K562 (cell line): Measurements from ENCODE around the gene FAM162B. TPM values are rescaled to one million over a fixed set of nuclear protein-coding genes. Genes with fewer than 3 reads are reported as not detected.

Source experiments
- ATAC-seq: fragments of 200-7000 bp; cut with Tn5 transposase; 3 replicates; pipeline ENCODE4 v1.9.1; 2020; ENCODE audit warnings: moderate library complexity
- BruUV-seq: library from RNA; stranded (reverse); fragments of 400-500 nt; replicated peaks from 2 replicates; lab custom pipeline; 2021; lab: Mats Ljungman, UMichigan
- CTCF ChIA-PET: fragments of 300-600 bp; formaldehyde crosslinking; extraction: SDS; loops from one replicate; lab custom pipeline; 2021; ENCODE audit warnings: low intra/inter-chr PET ratio; lab: Yijun Ruan, JAX
- POLR2A ChIA-PET: fragments of 300-600, 350-650 bp; sonication (Branson Sonifier 250); formaldehyde crosslinking; extraction: SDS; loops from one replicate; lab custom pipeline; 2021; ENCODE audit warnings: antibody characterized with exemption, inconsistent platforms; lab: Yijun Ruan, JAX
- DNase-seq, 4 experiments: peaks; one replicate each; pipeline versions ENCODE4 v3.0.0 to v3.0.0-alpha.2; 2011 to 2018; ENCODE audit warnings: low spot score in 3 of 4, mixed read lengths in 3 of 4; ENCODE audit errors: extremely low read depth in 1 of 4
- FAIRE-seq: peaks from 2 replicates; lab custom pipeline; 2011; peaks lifted over from hg19 to GRCh38; lab: Jason Lieb, UNC
- H2AFZ ChIP-seq: 2 replicates; pipeline ENCODE4 v1.6.0; 2011; ENCODE audit warnings: low read depth, low read length, control low read depth, inconsistent platforms
- H3K27ac ChIP-seq: fragments of 200-600 bp; 3 replicates; pipeline ENCODE4 v1.8.0; 2011; ENCODE audit warnings: low read depth, mild to moderate bottlenecking, control low read depth, inconsistent platforms, low read length, moderate library complexity, mixed read lengths; ENCODE audit errors: extremely low read depth
- H3K27me3 ChIP-seq, 2 experiments: fragments of 300-600 bp in 1 of 2; 2 replicates in 1 of 2; 3 replicates in 1 of 2; pipeline versions ENCODE4 v1.6.0 to v1.8.0; 2011; ENCODE audit warnings: inconsistent platforms in 2 of 2, low read length in 2 of 2, mild to moderate bottlenecking in 1 of 2, mixed read lengths in 1 of 2, moderate library complexity in 1 of 2; ENCODE audit not compliant: control insufficient read depth in 2 of 2, insufficient read depth in 2 of 2
- H3K36me3 ChIP-seq: fragments of 300-600 bp; 3 replicates; pipeline ENCODE4 v1.8.0; 2011; ENCODE audit warnings: mild to moderate bottlenecking, low read length, inconsistent platforms; ENCODE audit not compliant: control insufficient read depth, insufficient read depth
- H3K4me1 ChIP-seq, 2 experiments: fragments of 200-600 bp in 1 of 2; replicated peaks in 1 of 2; 2 replicates in 1 of 2; 3 replicates in 1 of 2; pipeline versions ENCODE4 v1.5.1 to v1.8.0; 2011; ENCODE audit warnings: inconsistent platforms in 2 of 2, low read length in 2 of 2, mild to moderate bottlenecking in 1 of 2, mixed read lengths in 1 of 2, moderate library complexity in 1 of 2; ENCODE audit not compliant: control insufficient read depth in 2 of 2, insufficient read depth in 2 of 2
- H3K4me2 ChIP-seq: 2 replicates; pipeline ENCODE4 v1.6.1; 2011; ENCODE audit warnings: low read length, control low read depth, inconsistent platforms, mixed read lengths; ENCODE audit not compliant: insufficient read depth
- H3K4me3 ChIP-seq: fragments of 200-600 bp; sonication (generic), shearing (Covaris generic); 2 replicates; pipeline ENCODE4 v1.5.1; 2016; ENCODE audit warnings: control low read depth, inconsistent platforms
- H3K79me2 ChIP-seq: fragments of 200-600 bp; 3 replicates; pipeline ENCODE4 v1.8.0; 2011; ENCODE audit warnings: low read length, inconsistent platforms; ENCODE audit not compliant: control insufficient read depth, insufficient read depth
- H3K9ac ChIP-seq, 2 experiments: 2 replicates each; pipeline versions ENCODE4 v1.6.0 to v1.6.1; 2011; ENCODE audit warnings: low read depth in 2 of 2, low read length in 2 of 2, control low read depth in 1 of 2, inconsistent platforms in 1 of 2, mild to moderate bottlenecking in 1 of 2, mixed read lengths in 1 of 2; ENCODE audit not compliant: insufficient read depth in 1 of 2
- H3K9me1 ChIP-seq: one replicate; pipeline ENCODE4 v1.6.0; 2011; ENCODE audit warnings: inconsistent platforms, mild to moderate bottlenecking, low read length, moderate library complexity; ENCODE audit not compliant: control insufficient read depth, insufficient read depth
- H3K9me3 ChIP-seq: replicated peaks from 2 replicates; pipeline ENCODE4 v1.5.1; 2011; ENCODE audit warnings: low read depth, low read length, inconsistent platforms; ENCODE audit not compliant: control insufficient read depth, insufficient read depth
- H4K20me1 ChIP-seq: replicated peaks from 2 replicates; pipeline ENCODE4 v1.6.1; 2011; ENCODE audit warnings: low read length, inconsistent platforms, mixed read lengths; ENCODE audit not compliant: control insufficient read depth, insufficient read depth
- MTF1 ChIP-seq: fragments of 250-450 bp; sonication (Bioruptor Pico); IDR thresholded peaks from 2 replicates; pipeline ENCODE4 v1.9.0; 2021; ENCODE audit warnings: moderate library complexity, mild to moderate bottlenecking, inconsistent platforms, borderline replicate concordance
- TEAD1 ChIP-seq, 2 experiments: fragments of 450-650 bp in 1 of 2; sonication (generic) in 1 of 2; formaldehyde crosslinking; IDR thresholded peaks; 2 replicates each; pipeline versions ENCODE4 v1.4.0 to v1.8.0; 2020 to 2022; ENCODE audit warnings: mild to moderate bottlenecking in 2 of 2, missing genetic modification reagents in 1 of 2
- ZBTB1 ChIP-seq: sonication (generic); formaldehyde crosslinking; IDR thresholded peaks from 2 replicates; pipeline ENCODE4 v1.8.1; 2023; ENCODE audit warnings: missing genetic modification reagents, low read depth, mild to moderate bottlenecking, borderline replicate concordance
- WGBS: fragments of 100-300 bp; shearing (Covaris generic); methylation state at CpG from one replicate; pipeline ENCODE4 v1.1.6; 2016; ENCODE audit warnings: low coverage, mixed read lengths; ENCODE audit not compliant: insufficient coverage; ENCODE audit errors: missing lambda C conversion rate; 5-methylcytosine and 5-hydroxymethylcytosine counted together
- in situ Hi-C: fragments of 300-500 bp; cut with MboI; formaldehyde crosslinking; loops from 4 replicates; pipeline ENCODE4 v1.15.0; 2018; ENCODE audit warnings: inconsistent platforms, mixed read lengths
- intact Hi-C: fragments of 100-400 bp; cut with micrococcal nuclease; formaldehyde crosslinking; loops from 2 replicates; pipeline ENCODE4 v1.14.2; 2022
- polyA plus RNA-seq, 8 experiments: library from polyadenylated mRNA; depleted of rRNA in 4 of 8; stranded (reverse) in 5 of 8; unstranded in 3 of 8; fragments of >200 nt; fragmentation: Nextera tagmentation in 2 of 8; fragmentation: Illumina TruSeq in 1 of 8; extraction: Ambion mirVana in 2 of 8; extraction: Trizol in 1 of 8; gene quantifications; 2 replicates each; pipeline versions ENCODE4 v1.2.1 to v1.2.3, GENCODE V29; 2011 to 2014; ENCODE audit warnings: inconsistent platforms in 1 of 8, missing spikeins in 1 of 8
- total RNA-seq, 7 experiments: library from RNA; depleted of rRNA in 6 of 7; stranded (reverse); fragments of >200 nt in 6 of 7; fragmentation: Illumina TruSeq in 2 of 7; extraction: Trizol in 2 of 7; gene quantifications; 2 replicates each; pipeline versions ENCODE4 v1.2.1 to v1.2.3, GENCODE V29; 2011 to 2021; ENCODE audit warnings: low replicate concordance in 1 of 7
- TF ChIP-seq, protein P1 (sequence below): sonication (generic); formaldehyde crosslinking; IDR thresholded peaks from 2 replicates; pipeline ENCODE4 v1.8.0; 2022; ENCODE audit warnings: mild to moderate bottlenecking, missing genetic modification reagents
- TF ChIP-seq, protein P2 (sequence below): fragments of 450-650 bp; formaldehyde crosslinking; IDR thresholded peaks from 2 replicates; pipeline ENCODE4 v1.4.0; 2022; ENCODE audit warnings: missing genetic modification characterization

FAM162B gene
- total and polyA plus RNA-seq, 9 of the 15 experiments (the other 6 are each of a cell fraction or from before 2014, with no cell fraction given) = not detected

DNA sequence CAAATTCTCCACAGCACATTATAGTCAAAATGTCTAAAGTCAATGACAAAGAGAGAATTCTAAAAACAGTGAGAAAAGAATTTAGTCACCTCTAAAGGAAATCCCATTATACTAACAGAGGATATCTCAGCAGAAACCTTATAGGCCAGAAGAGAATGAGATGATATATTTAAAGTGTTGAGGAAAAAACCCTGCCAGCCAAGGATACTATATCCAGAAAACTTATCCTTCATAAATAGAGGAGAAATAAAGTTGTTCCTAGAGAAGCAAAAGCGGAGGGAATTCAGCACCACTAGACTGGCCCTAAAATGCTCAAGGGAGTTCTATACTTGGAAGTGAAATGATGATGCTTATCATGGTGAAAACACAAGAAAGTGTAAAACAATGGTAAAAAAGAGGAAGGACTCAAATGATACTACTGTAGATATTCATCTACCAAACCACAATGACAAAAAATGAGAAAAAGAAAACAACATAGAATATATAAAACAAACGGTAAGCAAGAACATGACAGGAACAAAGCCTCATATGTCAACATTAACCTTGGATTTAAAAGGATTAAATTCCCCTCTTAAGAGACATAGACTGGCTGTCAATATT is 46.6 kb upstream of the FAM162B start:
- POLR2A ChIA-PET = no interaction called here

More for the DNA sequence above, 46.6 kb upstream of the FAM162B start:
- no peaks in the 10 kb centered on the region for H4K20me1 ChIP-seq
- peaks cover 2% of the 10 kb centered on the region; the same call in 1 of the 2 replicates for H3K9me3 ChIP-seq
- TF ChIP-seq, protein P1, sequence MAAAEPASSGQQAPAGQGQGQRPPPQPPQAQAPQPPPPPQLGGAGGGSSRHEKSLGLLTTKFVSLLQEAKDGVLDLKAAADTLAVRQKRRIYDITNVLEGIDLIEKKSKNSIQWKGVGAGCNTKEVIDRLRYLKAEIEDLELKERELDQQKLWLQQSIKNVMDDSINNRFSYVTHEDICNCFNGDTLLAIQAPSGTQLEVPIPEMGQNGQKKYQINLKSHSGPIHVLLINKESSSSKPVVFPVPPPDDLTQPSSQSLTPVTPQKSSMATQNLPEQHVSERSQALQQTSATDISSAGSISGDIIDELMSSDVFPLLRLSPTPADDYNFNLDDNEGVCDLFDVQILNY = no peak
- no peak for TF ChIP-seq ZBTB1 (CRISPR knock-in tag)
- TF ChIP-seq MTF1 (CRISPR knock-in tag) = no peak
- TF ChIP-seq, protein P2, sequence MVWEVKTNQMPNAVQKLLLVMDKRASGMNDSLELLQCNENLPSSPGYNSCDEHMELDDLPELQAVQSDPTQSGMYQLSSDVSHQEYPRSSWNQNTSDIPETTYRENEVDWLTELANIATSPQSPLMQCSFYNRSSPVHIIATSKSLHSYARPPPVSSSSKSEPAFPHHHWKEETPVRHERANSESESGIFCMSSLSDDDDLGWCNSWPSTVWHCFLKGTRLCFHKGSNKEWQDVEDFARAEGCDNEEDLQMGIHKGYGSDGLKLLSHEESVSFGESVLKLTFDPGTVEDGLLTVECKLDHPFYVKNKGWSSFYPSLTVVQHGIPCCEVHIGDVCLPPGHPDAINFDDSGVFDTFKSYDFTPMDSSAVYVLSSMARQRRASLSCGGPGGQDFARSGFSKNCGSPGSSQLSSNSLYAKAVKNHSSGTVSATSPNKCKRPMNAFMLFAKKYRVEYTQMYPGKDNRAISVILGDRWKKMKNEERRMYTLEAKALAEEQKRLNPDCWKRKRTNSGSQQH (CRISPR knock-in tag) = no peak
- TF ChIP-seq TEAD1 (CRISPR knock-in tag; IDR thresholded peaks at IDR 0.05) = no peak
- in situ Hi-C loops (no loop called here), intact Hi-C loops (no loop called here)
- ATAC-seq = no peak
- H3K4me2 ChIP-seq = no peak overlapping the region
- no peak overlapping the region for H3K27ac ChIP-seq
- WGBS = 5% methylated on average over 2 of the region's 2 CpGs
- CTCF ChIA-PET = interaction anchor here (0.6 kb wide), 1 partner anchor 573 kb away, joined by 3 read pairs; no protein-coding TSS in a partner anchor
- no peaks in the 10 kb centered on the region for H3K9me1 ChIP-seq
- no peaks in the 10 kb centered on the region; a peak in 1 of 5 replicates for H3K4me1 ChIP-seq
- H2AFZ ChIP-seq = no peak overlapping the region
- H3K4me3 ChIP-seq = no peak overlapping the region
- no peaks in the 10 kb centered on the region for H3K79me2 ChIP-seq
- no peaks in the 10 kb centered on the region for H3K36me3 ChIP-seq
- no peak for DNase-seq
- H3K27me3 ChIP-seq = no peaks in the 10 kb centered on the region
- H3K9ac ChIP-seq = no peak overlapping the region
- no peak for FAIRE-seq
- no TSS peak for BruUV-seq
